A673 (cell line): ENCODE results near the gene TBC1D22A. TPM values are rescaled to one million over a fixed set of nuclear protein-coding genes. Genes with fewer than 3 reads are reported as not detected.

Experiments
- BruUV-seq: library from RNA; stranded (reverse); fragments of 400-500 nt; replicated peaks from 2 replicates; lab custom pipeline; 2021; lab: Mats Ljungman, UMichigan
- CTCF ChIA-PET: fragments of 300-600 bp; sonication (Branson Sonifier 250); formaldehyde crosslinking; loops from one replicate; lab custom pipeline; 2022; ENCODE audit warnings: antibody characterized with exemption; lab: Charles Lee
- POLR2A ChIA-PET: fragments of 300-600 bp; sonication (Branson Sonifier 250); formaldehyde crosslinking; loops from one replicate; lab custom pipeline; 2022; ENCODE audit warnings: antibody characterized with exemption; ENCODE audit not compliant: low non-redundant PET; lab: Charles Lee
- DNase-seq: peaks from one replicate; pipeline ENCODE4 v3.0.0-alpha.2; 2015; ENCODE audit warnings: low spot score
- H3K27ac ChIP-seq: fragments of 200-600 bp; sonication (generic); 2 replicates; pipeline ENCODE4 v1.5.1; 2016; ENCODE audit warnings: mixed run types, low read depth, mild to moderate bottlenecking, mixed read lengths, antibody characterized with exemption, low read length; ENCODE audit not compliant: poor library complexity, severe bottlenecking
- H3K27me3 ChIP-seq: fragments of 200-600 bp; sonication (generic); replicated peaks from 2 replicates; pipeline ENCODE4 v1.6.1; 2017; ENCODE audit warnings: mixed run types, low read depth, mild to moderate bottlenecking, mixed read lengths, antibody characterized with exemption, low read length; ENCODE audit not compliant: insufficient read depth, poor library complexity
- H3K36me3 ChIP-seq: fragments of 200-600 bp; sonication (generic); 2 replicates; pipeline ENCODE4 v1.6.1; 2016; ENCODE audit warnings: mixed run types, mild to moderate bottlenecking, mixed read lengths, antibody characterized with exemption, low read length; ENCODE audit not compliant: insufficient read depth, poor library complexity, severe bottlenecking
- H3K4me1 ChIP-seq: fragments of 200-600 bp; sonication (generic); 2 replicates; pipeline ENCODE4 v1.6.1; 2017; ENCODE audit warnings: mixed run types, mild to moderate bottlenecking, mixed read lengths, antibody characterized with exemption, low read length; ENCODE audit not compliant: insufficient read depth, poor library complexity, severe bottlenecking
- H3K4me3 ChIP-seq: fragments of 200-600 bp; sonication (generic); 2 replicates; pipeline ENCODE4 v1.5.1; 2016; ENCODE audit warnings: low read depth, mixed run types, mild to moderate bottlenecking, mixed read lengths, low read length; ENCODE audit not compliant: poor library complexity, severe bottlenecking
- H3K9me3 ChIP-seq: fragments of 200-600 bp; sonication (generic); 2 replicates; pipeline ENCODE4 v1.6.1; 2016; ENCODE audit warnings: mixed run types, low read depth, mild to moderate bottlenecking, mixed read lengths, antibody characterized with exemption, low read length; ENCODE audit not compliant: poor library complexity, severe bottlenecking
- EZH2 ChIP-seq: fragments of 200-600 bp; sonication (generic); IDR thresholded peaks from 2 replicates; pipeline ENCODE4 v1.6.1; 2017; ENCODE audit warnings: borderline replicate concordance, low read depth, mild to moderate bottlenecking, mixed read lengths, antibody characterized with exemption, low read length; ENCODE audit not compliant: poor library complexity, severe bottlenecking
- intact Hi-C: fragments of 100-400 bp; cut with micrococcal nuclease; formaldehyde crosslinking; loops from one replicate; pipeline ENCODE4 v1.10.0; 2022; ENCODE audit not compliant: unreplicated experiment
- total RNA-seq: library from RNA; stranded (reverse); gene quantifications from 2 replicates; pipeline ENCODE4 v1.2.3, GENCODE V29; 2021
- TF ChIP-seq, protein P1 (sequence below): fragments of 300-800, 200-600 bp; sonication (generic); conservative IDR thresholded peaks from 2 replicates; pipeline ENCODE4 v1.5.1; 2017; ENCODE audit warnings: low read depth, mild to moderate bottlenecking, antibody characterized with exemption, low read length, moderate library complexity, mixed read lengths

Gene TBC1D22A
- total RNA-seq, 1 experiment from 2014 or later, result 22.5 TPM

DNA sequence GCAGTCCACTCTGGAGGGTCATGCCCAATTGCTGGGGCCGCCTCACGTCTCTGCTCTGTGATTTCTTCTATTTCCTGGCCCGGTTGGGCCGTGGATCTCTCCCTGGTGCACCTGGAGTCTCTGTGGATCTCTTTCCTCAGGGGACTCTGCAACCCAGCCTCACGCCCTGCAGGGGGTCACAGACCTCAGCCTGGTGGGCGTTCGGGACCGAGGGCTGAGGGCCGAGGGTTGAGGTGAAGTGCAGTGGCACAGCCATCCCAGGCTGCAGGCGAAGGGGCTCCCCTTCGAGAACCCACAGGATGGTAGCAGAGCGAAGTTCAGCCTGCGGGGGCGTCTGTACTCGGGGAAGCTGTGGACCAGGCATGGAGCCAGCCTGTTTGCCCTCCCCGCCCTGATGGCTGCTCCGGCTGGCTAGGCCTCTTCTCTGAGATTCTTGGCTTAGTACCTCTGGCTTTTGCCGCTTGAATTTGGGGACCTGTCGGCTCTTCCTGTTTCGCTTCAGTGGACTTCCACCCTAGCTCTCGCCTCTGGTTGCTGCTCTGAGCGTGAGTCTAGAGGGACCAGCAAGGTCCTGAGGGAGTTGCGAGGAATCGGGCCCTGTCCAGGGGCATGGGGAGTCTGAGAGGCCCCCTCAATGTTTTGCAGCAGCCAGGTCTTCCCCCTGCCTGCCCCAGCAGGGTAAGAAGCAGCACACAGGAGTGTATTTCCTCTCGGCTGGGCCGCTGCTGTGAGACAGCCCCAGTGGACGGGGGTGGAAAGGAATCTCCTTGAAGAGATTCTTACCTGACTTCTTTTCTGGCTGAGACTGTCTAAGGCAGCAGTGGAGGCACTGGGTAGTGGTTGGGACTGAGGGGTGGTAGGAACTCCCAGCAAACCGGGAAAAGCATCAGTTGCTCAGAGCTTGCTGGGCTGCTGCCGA, 140.8 kb downstream of the TBC1D22A start:
- no peaks in the 10 kb centered on the region for H3K36me3 ChIP-seq
- CTCF ChIA-PET, result no interaction called here
- H3K4me3 ChIP-seq, result no peak overlapping the region
- H3K27me3 ChIP-seq, result no peaks in the 10 kb centered on the region
- H3K27ac ChIP-seq, result no peak overlapping the region
- no peaks in the 10 kb centered on the region for H3K4me1 ChIP-seq
- DNase-seq, result no peak
- TF ChIP-seq EZH2, result no peak
- TF ChIP-seq, protein P1, sequence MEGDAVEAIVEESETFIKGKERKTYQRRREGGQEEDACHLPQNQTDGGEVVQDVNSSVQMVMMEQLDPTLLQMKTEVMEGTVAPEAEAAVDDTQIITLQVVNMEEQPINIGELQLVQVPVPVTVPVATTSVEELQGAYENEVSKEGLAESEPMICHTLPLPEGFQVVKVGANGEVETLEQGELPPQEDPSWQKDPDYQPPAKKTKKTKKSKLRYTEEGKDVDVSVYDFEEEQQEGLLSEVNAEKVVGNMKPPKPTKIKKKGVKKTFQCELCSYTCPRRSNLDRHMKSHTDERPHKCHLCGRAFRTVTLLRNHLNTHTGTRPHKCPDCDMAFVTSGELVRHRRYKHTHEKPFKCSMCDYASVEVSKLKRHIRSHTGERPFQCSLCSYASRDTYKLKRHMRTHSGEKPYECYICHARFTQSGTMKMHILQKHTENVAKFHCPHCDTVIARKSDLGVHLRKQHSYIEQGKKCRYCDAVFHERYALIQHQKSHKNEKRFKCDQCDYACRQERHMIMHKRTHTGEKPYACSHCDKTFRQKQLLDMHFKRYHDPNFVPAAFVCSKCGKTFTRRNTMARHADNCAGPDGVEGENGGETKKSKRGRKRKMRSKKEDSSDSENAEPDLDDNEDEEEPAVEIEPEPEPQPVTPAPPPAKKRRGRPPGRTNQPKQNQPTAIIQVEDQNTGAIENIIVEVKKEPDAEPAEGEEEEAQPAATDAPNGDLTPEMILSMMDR, result no peak
- H3K9me3 ChIP-seq, result no peaks in the 10 kb centered on the region
- intact Hi-C loops, result no loop called here
- POLR2A ChIA-PET, result no interaction called here
- no TSS peak for BruUV-seq

DNA sequence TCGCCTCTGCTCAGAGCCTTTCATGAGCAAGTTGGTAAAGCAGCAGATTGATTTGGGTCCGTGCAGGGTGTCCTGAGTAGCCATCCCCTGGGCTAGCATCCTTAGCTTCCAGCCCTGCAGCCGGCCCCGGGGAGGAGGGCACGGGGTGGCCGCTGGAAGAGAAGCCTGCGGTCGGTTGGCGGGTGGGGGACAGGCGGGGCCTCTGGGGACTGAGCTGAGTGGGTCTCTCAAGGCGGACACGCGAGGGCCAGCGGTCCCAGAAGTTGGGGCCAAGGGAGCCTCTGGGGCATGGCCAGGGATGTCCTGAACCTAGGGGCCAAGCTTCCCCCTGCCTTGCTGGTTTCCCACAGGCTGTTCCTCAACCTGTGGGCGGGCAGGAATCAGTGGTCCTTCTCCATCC, 143.0 kb downstream of the TBC1D22A start:
- H3K27ac ChIP-seq, result no peak overlapping the region
- H3K27me3 ChIP-seq, result no peaks in the 10 kb centered on the region
- no peak overlapping the region for H3K4me3 ChIP-seq
- no peak for DNase-seq
- no peaks in the 10 kb centered on the region for H3K4me1 ChIP-seq
- no TSS peak for BruUV-seq
- POLR2A ChIA-PET, result no interaction called here
- CTCF ChIA-PET, result no interaction called here
- no peaks in the 10 kb centered on the region for H3K36me3 ChIP-seq
- intact Hi-C loops, result no loop called here
- no peaks in the 10 kb centered on the region for H3K9me3 ChIP-seq
- TF ChIP-seq, protein P1, result no peak
- TF ChIP-seq EZH2, result no peak

DNA sequence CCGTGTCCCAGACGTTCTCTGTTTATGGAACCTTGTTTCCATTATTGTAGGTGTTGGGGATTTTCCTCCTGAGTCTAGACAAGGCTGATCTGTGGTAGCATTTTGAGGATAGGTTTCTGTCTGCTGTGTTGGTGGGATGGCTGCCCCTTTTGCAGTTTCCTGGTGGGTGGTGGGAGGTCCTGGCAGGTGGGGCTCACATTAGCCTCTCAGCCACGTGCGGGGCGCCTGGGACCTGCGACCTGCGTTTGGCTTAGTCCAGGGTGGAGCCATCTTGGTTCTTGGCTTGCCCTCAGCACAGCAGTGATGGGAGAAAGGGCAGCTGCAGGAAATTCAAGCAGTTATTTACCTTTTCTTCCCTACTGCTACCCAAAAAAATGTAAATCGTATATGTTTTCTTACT, 143.4 kb downstream of the TBC1D22A start:
- Histone ChIP-seq H3K27me3 (no peaks in the 10 kb centered on the region), H3K4me3 (no peak overlapping the region), H3K36me3 (no peaks in the 10 kb centered on the region), H3K4me1 (no peaks in the 10 kb centered on the region), H3K9me3 (no peaks in the 10 kb centered on the region), H3K27ac (no peak overlapping the region)
- no TSS peak for BruUV-seq
- POLR2A ChIA-PET, result no interaction called here
- CTCF ChIA-PET, result interaction anchor here (0.6 kb wide), 1 partner anchor 22 kb away, joined by 3 read pairs; no protein-coding TSS in a partner anchor
- TF ChIP-seq EZH2, result no peak
- TF ChIP-seq, protein P1, result no peak
- intact Hi-C loops, result no loop called here
- no peak for DNase-seq
